DOHH2 (cell line): ENCODE measurements around the gene MARVELD1.

Source experiments
- EZH2phosphoT487 ChIP-seq: fragments of 200-600 bp; sonication (generic); IDR thresholded peaks from 2 replicates; pipeline ENCODE4 v1.6.1; 2017; ENCODE audit warnings: borderline replicate concordance, mild to moderate bottlenecking, antibody characterized with exemption, low read length, moderate library complexity, mixed read lengths
- TF ChIP-seq, protein P1 (sequence below): fragments of 200-600 bp; sonication (generic); IDR thresholded peaks from one replicate; pipeline ENCODE4 v1.5.1; 2014; ENCODE audit warnings: antibody characterized with exemption, mild to moderate bottlenecking, low read depth, low read length; ENCODE audit not compliant: poor library complexity, severe bottlenecking

DNA sequence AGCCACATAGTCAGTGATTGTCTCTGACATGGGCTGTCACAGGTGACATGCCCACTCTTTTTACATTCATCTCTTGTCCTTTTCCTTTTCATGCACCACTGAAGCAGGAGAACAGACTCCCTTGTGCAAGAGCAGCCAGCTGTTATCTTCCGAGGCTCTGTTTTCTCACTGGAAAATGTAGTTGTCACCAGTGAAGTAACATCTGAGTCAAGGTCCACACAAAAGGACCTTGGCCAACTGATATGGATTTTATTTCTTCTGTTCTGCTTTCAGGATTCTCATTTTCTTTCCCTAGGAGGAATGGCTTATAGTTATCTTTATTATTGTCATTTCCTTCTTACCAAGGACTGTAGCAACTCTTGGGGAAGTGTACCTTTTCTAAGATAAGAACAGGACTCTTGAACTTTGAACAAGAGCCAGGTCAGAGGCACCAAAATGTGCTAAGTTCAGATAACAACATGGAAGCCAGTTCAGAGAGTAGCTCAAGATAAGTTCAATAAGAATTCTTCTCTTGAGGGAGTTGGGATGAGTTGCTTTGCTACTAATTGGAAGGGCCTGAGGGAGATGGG, 49.2 kb upstream of the MARVELD1 start:
- TF ChIP-seq, protein P1, sequence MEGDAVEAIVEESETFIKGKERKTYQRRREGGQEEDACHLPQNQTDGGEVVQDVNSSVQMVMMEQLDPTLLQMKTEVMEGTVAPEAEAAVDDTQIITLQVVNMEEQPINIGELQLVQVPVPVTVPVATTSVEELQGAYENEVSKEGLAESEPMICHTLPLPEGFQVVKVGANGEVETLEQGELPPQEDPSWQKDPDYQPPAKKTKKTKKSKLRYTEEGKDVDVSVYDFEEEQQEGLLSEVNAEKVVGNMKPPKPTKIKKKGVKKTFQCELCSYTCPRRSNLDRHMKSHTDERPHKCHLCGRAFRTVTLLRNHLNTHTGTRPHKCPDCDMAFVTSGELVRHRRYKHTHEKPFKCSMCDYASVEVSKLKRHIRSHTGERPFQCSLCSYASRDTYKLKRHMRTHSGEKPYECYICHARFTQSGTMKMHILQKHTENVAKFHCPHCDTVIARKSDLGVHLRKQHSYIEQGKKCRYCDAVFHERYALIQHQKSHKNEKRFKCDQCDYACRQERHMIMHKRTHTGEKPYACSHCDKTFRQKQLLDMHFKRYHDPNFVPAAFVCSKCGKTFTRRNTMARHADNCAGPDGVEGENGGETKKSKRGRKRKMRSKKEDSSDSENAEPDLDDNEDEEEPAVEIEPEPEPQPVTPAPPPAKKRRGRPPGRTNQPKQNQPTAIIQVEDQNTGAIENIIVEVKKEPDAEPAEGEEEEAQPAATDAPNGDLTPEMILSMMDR, result no peak
- TF ChIP-seq EZH2phosphoT487, result no peak
